Upper lobe of left lung (tissue), 4 donors: ENCODE data around the gene HARBI1.

ENCODE experiments used
- CTCF ChIP-seq, 6 experiments: fragments of 450-650 bp in 4 of 6; fragments of 200-600 bp in 2 of 6; sonication (generic) in 2 of 6; IDR thresholded peaks; one replicate each; pipeline ENCODE4 v1.5.1; 2016 to 2019; ENCODE audit warnings: antibody characterized with exemption in 6 of 6
- POLR2A ChIP-seq, 4 donors: fragments of 450-650 bp; IDR thresholded peaks; one replicate each; pipeline ENCODE4 v1.5.1; 2016 to 2017; ENCODE audit warnings: antibody characterized with exemption in 4 of 4, mild to moderate bottlenecking in 2 of 4

- no peak for TF ChIP-seq CTCF (IDR thresholded peaks at IDR 0.05)
- TF ChIP-seq POLR2A (IDR thresholded peaks at IDR 0.05) = no peak
These were observed 19.9 kb downstream of the HARBI1 start for GRCh38 chr11:46597155-46597554.
